ENCODE data around the gene ZNF302. TPM values are rescaled to one million over a fixed set of nuclear protein-coding genes. Genes with fewer than 3 reads are reported as not detected.
"Not testable (repeated sequence)": the region's sequence is repeated elsewhere in the genome, so short reads cannot be mapped to it uniquely, and the experiment has no call there.

ZNF302 gene
- total RNA-seq, 1 experiment from 2014 or later, result not detected

DNA sequence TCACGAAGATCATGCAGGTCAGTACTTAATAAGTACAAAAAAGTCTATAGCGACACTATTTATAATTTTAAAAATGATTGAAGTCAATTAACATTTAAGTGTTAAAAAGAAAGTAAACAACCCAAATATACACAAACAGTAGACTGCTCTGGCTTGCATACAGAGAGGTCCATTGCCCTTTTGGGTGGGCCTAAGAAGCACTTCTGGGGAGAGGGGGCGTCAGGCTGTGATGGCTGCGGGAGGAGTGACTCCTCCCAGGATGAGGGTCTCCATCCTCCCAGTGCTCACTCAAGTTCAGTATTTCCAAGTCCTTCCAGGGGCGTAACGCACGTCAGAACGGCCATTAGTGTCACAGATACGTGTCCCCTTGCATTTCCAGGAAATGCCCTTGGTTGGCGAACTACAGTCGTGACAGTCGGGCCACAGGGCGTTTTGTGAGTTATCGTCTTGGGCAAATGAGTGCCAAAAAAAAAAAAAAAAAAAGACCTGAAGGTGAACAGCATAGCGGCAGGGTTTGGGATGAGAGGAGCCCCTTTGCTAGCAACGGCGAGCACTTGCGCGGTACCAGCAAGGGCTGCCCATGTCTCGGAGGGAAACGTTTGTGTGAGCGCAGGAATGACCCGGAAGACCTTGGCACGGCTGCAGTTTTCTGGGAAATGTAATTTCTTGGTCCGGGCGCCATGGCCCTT lies 637 bp upstream of the ZNF302 start, which contains the start of gene SCGB2B2:
Gene SCGB2B2 (minus strand): TSS at position 463 of the 689 bp plus-strand sequence. CDS start 82,596 bp downstream, outside the sequence.
- H3K36me3 ChIP-seq (ENCODE audit: insufficient read depth, low read length), result no peaks in the 10 kb centered on the region
- no peak within 1 kb of the TSS for H3K4me3 ChIP-seq (ENCODE audit: low read length)
- no peak within 1 kb of the TSS for H3K9ac ChIP-seq (ENCODE audit: low read length)
- no peaks in the 10 kb centered on the region for H3K79me2 ChIP-seq (ENCODE audit: low read length)
- no peaks in the 10 kb centered on the region for H4K20me1 ChIP-seq (ENCODE audit: insufficient read depth, low read depth, low read length)
- H3K9me2 ChIP-seq (replicated peaks; ENCODE audit: insufficient read depth, low read length), result no peaks in the 10 kb centered on the region
- peak within 1 kb of the TSS; percentile 67; the same call in 1 of the 2 replicates for H2AFZ ChIP-seq (ENCODE audit: low read length)
- no peak within 1 kb of the TSS for H3K27ac ChIP-seq (ENCODE audit: low read length)
- H3K9me3 ChIP-seq (ENCODE audit: low read length), result no peaks in the 10 kb centered on the region
- H3K4me1 ChIP-seq (ENCODE audit: low read length), result peaks cover 5% of the 10 kb centered on the region; the same call in 1 of the 2 replicates
- DNase-seq, result no peak
- H3K4me2 ChIP-seq (ENCODE audit: low read depth, low read length, poor library complexity, severe bottlenecking), result peak within 1 kb of the TSS; percentile 29
- no peaks in the 10 kb centered on the region for H3K27me3 ChIP-seq (ENCODE audit: low read length)

DNA sequence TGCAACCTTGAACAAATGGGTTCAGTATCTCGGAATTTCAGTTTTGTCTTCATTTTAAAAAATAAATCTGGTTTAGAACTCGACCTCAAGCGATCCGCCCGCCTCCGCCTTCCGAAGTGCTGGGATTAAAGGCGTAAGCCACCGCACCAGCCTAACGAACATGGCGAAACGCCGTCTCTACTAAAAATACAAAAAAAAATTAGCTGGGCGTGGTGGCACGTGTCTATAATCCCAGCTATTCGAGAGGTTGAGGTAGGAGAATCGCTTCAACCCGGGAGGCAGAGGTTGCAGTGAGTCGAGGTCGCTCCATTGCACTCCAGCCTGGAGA lies 571 bp downstream of the ZNF302 start:
- Histone ChIP-seq H3K27me3 (ENCODE audit: low read length) (no peaks in the 10 kb centered on the region), H3K36me3 (ENCODE audit: insufficient read depth, low read length) (no peaks in the 10 kb centered on the region), H3K4me3 (ENCODE audit: low read length) (no peak overlapping the region), H2AFZ (ENCODE audit: low read length) (no peak overlapping the region), H3K9ac (ENCODE audit: low read length) (no peak overlapping the region), H3K79me2 (ENCODE audit: low read length) (no peaks in the 10 kb centered on the region), H3K9me3 (ENCODE audit: low read length) (no peaks in the 10 kb centered on the region), H4K20me1 (ENCODE audit: insufficient read depth, low read depth, low read length) (no peaks in the 10 kb centered on the region), H3K4me1 (ENCODE audit: low read length) (peaks cover 5% of the 10 kb centered on the region; the same call in 1 of the 2 replicates), H3K4me2 (ENCODE audit: low read depth, low read length, poor library complexity, severe bottlenecking) (no peak overlapping the region), H3K27ac (ENCODE audit: low read length) (no peak overlapping the region), H3K9me2 (replicated peaks; ENCODE audit: insufficient read depth, low read length) (no peaks in the 10 kb centered on the region)
- DNase-seq, result no peak

DNA sequence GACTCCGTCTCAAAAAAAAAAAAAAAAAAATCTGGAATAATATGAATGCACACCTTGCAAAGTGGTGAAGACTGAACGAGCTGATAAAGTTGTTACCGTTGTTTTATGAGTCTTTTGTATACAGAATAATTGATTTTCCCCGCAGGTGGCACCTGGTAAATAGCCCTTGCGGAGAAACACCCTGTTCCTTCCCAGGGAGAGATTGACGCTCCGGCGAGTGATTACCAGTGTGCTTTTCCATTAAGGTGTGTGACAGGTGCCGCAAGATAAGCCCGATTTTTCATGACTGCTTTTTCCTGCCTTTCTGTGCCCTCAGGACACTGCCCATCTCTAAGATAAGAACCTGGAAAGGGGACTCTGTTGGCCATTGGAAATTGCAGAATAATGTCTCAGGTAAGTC lies 943 bp downstream of the ZNF302 start:
- Histone ChIP-seq H3K4me2 (ENCODE audit: low read depth, low read length, poor library complexity, severe bottlenecking) (no peak overlapping the region), H2AFZ (ENCODE audit: low read length) (no peak overlapping the region)

DNA sequence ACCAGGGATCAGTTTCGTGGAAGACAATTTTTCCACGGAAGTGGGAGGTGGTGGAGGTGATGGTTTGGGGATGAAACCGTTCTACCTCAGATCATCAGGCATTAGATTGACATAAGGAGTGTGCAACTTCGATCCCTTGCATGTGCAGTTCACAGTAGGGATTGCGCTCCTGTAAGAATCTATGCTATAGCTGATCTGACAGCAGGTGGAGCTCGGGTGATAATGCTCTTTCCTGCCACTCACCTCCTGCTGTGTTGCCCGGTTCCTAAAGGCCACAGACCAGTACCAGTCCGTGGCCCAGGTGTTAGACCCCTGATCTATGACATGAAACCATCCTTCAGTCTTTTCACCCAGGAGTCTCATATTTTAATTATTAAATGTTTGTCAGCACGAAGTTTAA lies 4.0 kb downstream of the ZNF302 start:
- Histone ChIP-seq H4K20me1 (ENCODE audit: insufficient read depth, low read depth, low read length) (no peaks in the 10 kb centered on the region), H3K9ac (ENCODE audit: low read length) (no peak overlapping the region), H3K4me3 (ENCODE audit: low read length) (no peak overlapping the region), H3K9me3 (ENCODE audit: low read length) (no peaks in the 10 kb centered on the region), H3K36me3 (ENCODE audit: insufficient read depth, low read length) (no peaks in the 10 kb centered on the region), H3K27me3 (ENCODE audit: low read length) (no peaks in the 10 kb centered on the region), H3K9me2 (replicated peaks; ENCODE audit: insufficient read depth, low read length) (no peaks in the 10 kb centered on the region), H3K79me2 (ENCODE audit: low read length) (no peaks in the 10 kb centered on the region), H3K27ac (ENCODE audit: low read length) (no peak overlapping the region), H3K4me1 (ENCODE audit: low read length) (peaks cover 5% of the 10 kb centered on the region; the same call in 1 of the 2 replicates), H2AFZ (ENCODE audit: low read length) (no peak overlapping the region), H3K4me2 (ENCODE audit: low read depth, low read length, poor library complexity, severe bottlenecking) (no peak overlapping the region)
- DNase-seq, result no peak

More for the DNA sequence above, 943 bp downstream of the ZNF302 start:
- Histone ChIP-seq H3K36me3 (ENCODE audit: insufficient read depth, low read length) (no peaks in the 10 kb centered on the region), H3K27ac (ENCODE audit: low read length) (no peak overlapping the region), H3K9me3 (ENCODE audit: low read length) (no peaks in the 10 kb centered on the region), H3K9me2 (replicated peaks; ENCODE audit: insufficient read depth, low read length) (no peaks in the 10 kb centered on the region), H3K9ac (ENCODE audit: low read length) (no peak overlapping the region), H4K20me1 (ENCODE audit: insufficient read depth, low read depth, low read length) (no peaks in the 10 kb centered on the region), H3K4me3 (ENCODE audit: low read length) (no peak overlapping the region), H3K4me1 (ENCODE audit: low read length) (peaks cover 5% of the 10 kb centered on the region; the same call in 1 of the 2 replicates), H3K27me3 (ENCODE audit: low read length) (no peaks in the 10 kb centered on the region), H3K79me2 (ENCODE audit: low read length) (no peaks in the 10 kb centered on the region)
- DNase-seq, result no peak

DNA sequence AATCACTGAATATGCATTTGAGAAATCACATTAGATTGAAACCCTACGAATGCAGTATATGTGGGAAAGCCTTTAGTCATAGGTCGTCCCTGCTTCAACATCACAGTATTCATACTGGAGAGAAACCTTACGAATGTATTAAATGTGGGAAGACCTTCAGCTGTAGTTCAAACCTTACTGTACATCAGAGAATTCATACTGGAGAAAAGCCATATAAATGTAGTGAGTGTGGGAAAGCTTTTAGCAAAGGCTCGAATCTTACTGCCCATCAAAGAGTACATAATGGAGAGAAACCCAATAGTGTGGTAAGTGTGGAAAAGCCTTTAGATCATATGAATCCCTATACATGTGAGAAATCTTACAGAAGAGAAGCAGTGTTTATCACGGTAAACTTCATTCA lies 7.8 kb downstream of the ZNF302 start:
- H3K27ac ChIP-seq (ENCODE audit: low read length); H3K36me3 ChIP-seq (ENCODE audit: insufficient read depth, low read length); H3K4me1 ChIP-seq (ENCODE audit: low read length); H3K27me3 ChIP-seq (ENCODE audit: low read length); DNase-seq; H4K20me1 ChIP-seq (ENCODE audit: insufficient read depth, low read depth, low read length); H3K9me2 ChIP-seq (replicated peaks; ENCODE audit: insufficient read depth, low read length); H3K9ac ChIP-seq (ENCODE audit: low read length); H2AFZ ChIP-seq (ENCODE audit: low read length); H3K4me2 ChIP-seq (ENCODE audit: low read depth, low read length, poor library complexity, severe bottlenecking); H3K79me2 ChIP-seq (ENCODE audit: low read length); H3K9me3 ChIP-seq (ENCODE audit: low read length); H3K4me3 ChIP-seq (ENCODE audit: low read length): not testable (repeated sequence)

DNA sequence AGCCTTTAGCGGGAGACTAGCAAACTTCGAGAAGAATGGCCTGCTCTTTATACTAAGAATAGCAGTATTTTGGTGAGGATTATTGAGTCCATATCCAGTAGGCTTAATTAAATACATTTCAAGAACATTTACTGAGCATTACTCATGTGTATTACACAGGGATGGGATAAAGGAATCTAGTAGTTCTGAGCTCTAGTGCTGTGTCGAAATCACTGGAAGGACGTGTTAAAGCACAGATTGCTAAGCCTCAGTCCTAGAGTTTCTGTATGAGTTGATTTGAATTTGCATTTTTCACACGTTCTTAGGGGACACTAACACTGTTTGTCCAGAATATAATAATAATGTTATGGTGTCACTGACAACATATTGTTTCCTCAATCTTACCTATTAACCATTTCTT lies 9.0 kb downstream of the ZNF302 start:
- Histone ChIP-seq H3K9me2 (replicated peaks; ENCODE audit: insufficient read depth, low read length) (no peaks in the 10 kb centered on the region), H2AFZ (ENCODE audit: low read length) (no peak overlapping the region), H3K4me2 (ENCODE audit: low read depth, low read length, poor library complexity, severe bottlenecking) (no peak overlapping the region), H3K9ac (ENCODE audit: low read length) (no peak overlapping the region), H4K20me1 (ENCODE audit: insufficient read depth, low read depth, low read length) (no peaks in the 10 kb centered on the region), H3K79me2 (ENCODE audit: low read length) (no peaks in the 10 kb centered on the region), H3K27me3 (ENCODE audit: low read length) (0 out of 2 replicates have a peak, but pooled peaks cover 2% of the 10 kb centered on the region), H3K36me3 (ENCODE audit: insufficient read depth, low read length) (no peaks in the 10 kb centered on the region), H3K9me3 (ENCODE audit: low read length) (no peaks in the 10 kb centered on the region), H3K27ac (ENCODE audit: low read length) (no peak overlapping the region), H3K4me3 (ENCODE audit: low read length) (no peak overlapping the region), H3K4me1 (ENCODE audit: low read length) (no peaks in the 10 kb centered on the region)
- no peak for DNase-seq

DNA sequence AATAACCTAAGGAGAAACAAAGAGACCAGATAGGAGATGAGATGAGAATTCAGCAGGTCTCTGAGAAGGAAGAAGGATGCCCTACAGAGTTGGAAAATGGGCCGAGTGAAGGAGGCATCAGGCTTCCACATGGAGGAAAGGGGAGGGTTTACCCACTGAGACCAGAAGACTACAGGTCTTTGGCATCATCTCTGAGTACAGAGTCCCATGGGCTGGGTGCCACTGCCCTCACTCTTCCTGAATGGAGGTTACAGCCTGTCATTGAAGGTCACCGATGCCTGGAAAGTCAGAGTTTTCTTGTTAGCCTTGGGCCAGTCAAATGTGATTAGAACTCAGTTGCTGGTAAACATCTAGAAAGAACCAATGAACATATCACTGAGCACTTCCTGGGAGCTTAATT lies 9.9 kb downstream of the ZNF302 start:
- 0 out of 2 replicates have a peak, but pooled peaks cover 2% of the 10 kb centered on the region for H3K27me3 ChIP-seq (ENCODE audit: low read length)
- no peak overlapping the region for H3K9ac ChIP-seq (ENCODE audit: low read length)
- H3K27ac ChIP-seq (ENCODE audit: low read length), result no peak overlapping the region
- no peak overlapping the region for H2AFZ ChIP-seq (ENCODE audit: low read length)
- H3K9me2 ChIP-seq (replicated peaks; ENCODE audit: insufficient read depth, low read length), result no peaks in the 10 kb centered on the region
- no peaks in the 10 kb centered on the region for H3K4me1 ChIP-seq (ENCODE audit: low read length)
- H3K36me3 ChIP-seq (ENCODE audit: insufficient read depth, low read length), result no peaks in the 10 kb centered on the region
- DNase-seq, result no peak
- no peak overlapping the region for H3K4me2 ChIP-seq (ENCODE audit: low read depth, low read length, poor library complexity, severe bottlenecking)
- no peaks in the 10 kb centered on the region for H3K9me3 ChIP-seq (ENCODE audit: low read length)
- no peaks in the 10 kb centered on the region for H4K20me1 ChIP-seq (ENCODE audit: insufficient read depth, low read depth, low read length)
- no peak overlapping the region for H3K4me3 ChIP-seq (ENCODE audit: low read length)
- no peaks in the 10 kb centered on the region for H3K79me2 ChIP-seq (ENCODE audit: low read length)

DNA sequence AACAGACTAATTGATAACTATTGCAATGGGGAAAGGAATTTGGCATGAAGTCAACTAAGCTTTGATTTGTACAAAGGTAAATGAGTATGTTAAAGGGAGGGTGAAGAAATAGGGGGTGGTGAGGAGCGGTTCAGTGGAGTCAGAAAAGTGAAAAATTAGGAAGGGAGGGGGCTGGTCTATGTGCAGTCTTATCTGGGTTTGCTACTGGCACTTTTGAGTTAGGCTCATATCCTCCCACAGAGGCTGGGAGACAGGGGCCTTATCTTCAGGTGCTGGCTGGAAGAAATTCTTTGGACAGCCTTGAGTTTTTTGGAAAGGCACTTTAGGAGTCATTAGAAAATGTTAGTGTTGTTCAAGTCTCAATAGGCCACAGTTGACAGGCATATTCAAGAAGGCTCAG lies 11.1 kb downstream of the ZNF302 start:
- H3K27ac ChIP-seq (ENCODE audit: low read length), result no peak overlapping the region
- H3K9me2 ChIP-seq (replicated peaks; ENCODE audit: insufficient read depth, low read length), result no peaks in the 10 kb centered on the region
- H3K4me3 ChIP-seq (ENCODE audit: low read length), result no peak overlapping the region
- no peak overlapping the region for H2AFZ ChIP-seq (ENCODE audit: low read length)
- no peaks in the 10 kb centered on the region for H3K36me3 ChIP-seq (ENCODE audit: insufficient read depth, low read length)
- no peaks in the 10 kb centered on the region for H3K79me2 ChIP-seq (ENCODE audit: low read length)
- DNase-seq, result no peak
- H3K4me1 ChIP-seq (ENCODE audit: low read length), result no peaks in the 10 kb centered on the region
- no peaks in the 10 kb centered on the region for H4K20me1 ChIP-seq (ENCODE audit: insufficient read depth, low read depth, low read length)
- no peak overlapping the region for H3K9ac ChIP-seq (ENCODE audit: low read length)
- 0 out of 2 replicates have a peak, but pooled peaks cover 2% of the 10 kb centered on the region for H3K27me3 ChIP-seq (ENCODE audit: low read length)
- no peaks in the 10 kb centered on the region for H3K9me3 ChIP-seq (ENCODE audit: low read length)
- no peak overlapping the region for H3K4me2 ChIP-seq (ENCODE audit: low read depth, low read length, poor library complexity, severe bottlenecking)

Measured in Karpas-422 (cell line).